GM21723 (cell line): ENCODE measurements around the gene GRPR.

Experiments
- ATAC-seq: cut with Tn5 transposase; IDR thresholded peaks from one replicate; pipeline ENCODE4 v1.9.1; 2021; ENCODE audit warnings: mild to moderate bottlenecking, moderate library complexity; ENCODE audit not compliant: unreplicated experiment

The GRPR gene

DNA sequence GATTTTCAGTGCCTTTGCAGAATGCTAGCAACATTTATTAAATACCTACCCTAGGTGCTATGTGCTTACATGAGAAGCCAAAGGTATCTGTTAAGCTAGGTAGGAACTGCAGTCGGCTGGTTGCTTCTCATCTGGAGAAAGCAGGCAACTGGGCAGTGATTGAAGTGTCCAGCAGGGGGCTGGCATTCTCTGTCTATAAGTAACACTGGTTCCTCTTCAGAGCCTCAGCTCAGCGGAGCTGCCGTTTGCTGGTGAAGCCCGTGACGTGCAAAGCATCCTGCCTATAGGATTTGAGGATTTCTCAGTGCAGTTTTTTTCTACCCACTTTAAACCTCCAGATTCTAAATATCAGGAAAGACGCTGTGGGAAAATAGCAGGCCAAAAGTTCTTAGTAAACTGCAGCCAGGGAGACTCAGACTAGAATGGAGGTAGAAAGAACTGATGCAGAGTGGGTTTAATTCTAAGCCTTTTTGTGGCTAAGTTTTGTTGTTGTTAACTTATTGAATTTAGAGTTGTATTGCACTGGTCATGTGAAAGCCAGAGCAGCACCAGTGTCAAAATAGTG is at the start of gene GRPR:
Gene GRPR, plus strand, starts transcription at position 344 of the 565 bp plus-strand sequence. CDS start 389 bp downstream, outside the sequence.
- peak; percentile 57 for ATAC-seq

DNA sequence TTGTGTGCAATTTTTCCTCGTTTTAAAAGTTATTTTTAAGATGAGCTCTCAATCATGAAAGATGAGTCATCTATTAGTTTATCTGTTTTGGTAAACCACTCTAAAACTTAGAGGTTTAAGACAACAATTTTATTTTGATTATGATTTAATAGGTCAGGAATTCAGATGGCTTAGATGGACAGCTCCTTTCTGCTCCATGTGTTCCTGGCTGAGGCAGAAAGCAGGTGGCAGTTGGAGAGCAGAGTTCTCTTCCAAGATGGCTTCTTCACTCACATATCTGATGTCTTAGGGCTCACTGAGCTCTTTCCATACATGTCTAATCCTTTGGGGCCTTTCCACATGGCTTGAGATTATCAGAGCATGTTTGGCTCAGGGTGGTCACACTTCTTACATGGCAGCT is 48.3 kb upstream of the GRPR start:
- no peak for ATAC-seq

- ATAC-seq = no peak
These were observed 46.5 kb upstream of the GRPR start for GRCh38 chrX:16076834-16077233.

- no peak for ATAC-seq
These were observed 45.6 kb upstream of the GRPR start for GRCh38 chrX:16077811-16078210.

DNA sequence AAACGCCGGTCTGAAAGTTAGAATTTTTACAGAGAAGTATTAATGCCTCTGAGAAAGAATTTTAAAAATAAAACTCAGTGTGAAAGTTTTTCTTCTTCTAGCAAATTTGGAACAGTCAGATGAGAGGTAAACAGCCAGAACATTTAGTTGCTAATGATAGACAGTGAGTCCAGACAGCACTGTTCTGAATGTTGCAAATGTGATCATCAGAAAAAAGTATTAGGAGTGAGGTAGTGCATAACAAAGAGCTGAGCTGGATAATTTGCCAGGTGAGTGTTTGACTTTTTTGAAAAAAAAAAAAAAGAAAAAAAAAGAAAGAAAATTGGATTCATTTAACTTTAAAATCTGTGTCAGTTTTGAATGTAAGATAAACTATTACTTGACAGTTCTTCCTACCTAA is 42.0 kb upstream of the GRPR start:
- ATAC-seq = no peak

DNA sequence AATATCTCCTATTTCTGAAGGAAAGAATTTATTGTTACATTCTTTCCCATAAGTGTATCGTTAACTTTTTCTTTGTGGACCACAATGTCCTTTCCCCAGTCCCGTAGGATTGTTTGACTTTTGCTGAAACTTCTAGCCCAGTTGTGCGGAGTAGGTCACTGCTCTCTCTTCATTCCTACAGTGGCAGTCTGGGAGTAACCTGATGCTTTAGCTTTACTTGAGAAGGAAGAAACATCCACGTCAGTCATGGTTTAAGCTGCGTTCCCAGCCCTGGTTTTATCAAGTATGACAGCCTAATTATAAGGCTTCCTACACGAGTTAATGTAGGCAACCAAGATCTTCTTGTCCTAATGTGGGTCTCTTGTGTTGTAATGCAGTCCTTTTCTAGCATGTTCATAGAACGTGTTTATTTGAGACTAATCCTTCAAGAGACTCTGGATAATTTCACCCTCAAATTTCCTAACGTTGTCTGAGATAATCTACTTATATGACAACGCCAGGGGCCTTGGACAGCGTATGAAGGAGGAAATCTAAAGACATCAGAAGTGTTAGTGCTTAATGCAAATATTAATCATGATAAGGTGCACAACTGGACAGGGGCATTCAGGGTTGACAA is 40.8 kb upstream of the GRPR start:
- ATAC-seq = no peak

DNA sequence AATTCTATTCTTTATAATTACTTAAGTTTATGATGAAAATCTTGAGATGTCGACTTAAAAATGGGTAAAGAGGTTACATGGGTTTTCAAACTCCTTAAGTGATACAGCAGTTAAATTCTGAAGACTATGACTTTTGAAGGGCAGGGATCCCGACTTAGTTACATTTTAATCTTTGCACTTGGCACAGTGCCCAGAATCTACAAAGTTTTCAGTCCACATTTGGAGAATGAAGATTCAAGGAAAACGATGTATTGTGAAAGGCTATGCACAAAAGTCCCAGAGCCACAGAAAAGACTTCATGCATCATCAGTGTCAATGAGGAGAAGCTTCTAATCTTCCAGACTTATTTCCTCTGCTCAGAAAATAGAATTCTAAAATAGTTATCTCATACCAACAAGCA is 36.3 kb upstream of the GRPR start:
- no peak for ATAC-seq

DNA sequence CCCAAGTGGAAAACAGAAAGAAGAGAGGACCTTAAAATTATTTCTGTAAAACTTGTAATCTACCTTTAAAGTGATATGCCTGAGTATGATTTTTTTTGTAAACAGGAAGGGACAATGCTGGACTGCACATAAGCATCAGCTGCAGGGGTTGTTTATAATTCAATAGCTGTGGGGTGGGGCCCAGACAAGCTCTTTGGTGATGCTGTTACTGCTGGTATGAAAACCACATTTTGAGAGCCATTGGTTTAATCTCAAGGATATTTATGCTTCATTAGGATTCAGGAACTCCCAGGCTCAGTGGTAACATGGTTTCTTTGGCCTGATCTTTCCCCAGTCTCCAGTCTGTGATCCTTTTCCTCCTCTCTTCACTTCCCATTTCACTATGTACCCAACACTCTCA is 34.3 kb upstream of the GRPR start:
- no peak for ATAC-seq

DNA sequence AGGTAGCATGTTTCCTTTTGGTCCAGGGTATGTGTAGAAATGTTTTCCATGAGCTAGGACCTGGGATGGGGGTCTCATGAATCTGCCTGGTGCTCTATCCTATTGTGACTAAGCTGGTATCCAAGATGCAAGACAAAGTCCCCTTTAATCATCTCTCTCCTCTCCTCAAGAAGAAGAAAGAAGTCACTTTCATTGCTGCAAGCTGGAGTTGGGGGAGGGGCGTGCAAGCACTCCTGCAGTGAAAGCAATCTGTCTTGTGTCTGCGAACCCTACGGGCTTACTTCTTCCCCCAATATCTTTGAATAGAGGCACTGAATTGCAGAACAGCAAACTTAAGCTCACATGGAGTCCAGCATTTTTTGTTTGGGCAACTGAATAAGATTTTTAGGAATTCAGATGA is 27.2 kb upstream of the GRPR start:
- ATAC-seq = no peak

DNA sequence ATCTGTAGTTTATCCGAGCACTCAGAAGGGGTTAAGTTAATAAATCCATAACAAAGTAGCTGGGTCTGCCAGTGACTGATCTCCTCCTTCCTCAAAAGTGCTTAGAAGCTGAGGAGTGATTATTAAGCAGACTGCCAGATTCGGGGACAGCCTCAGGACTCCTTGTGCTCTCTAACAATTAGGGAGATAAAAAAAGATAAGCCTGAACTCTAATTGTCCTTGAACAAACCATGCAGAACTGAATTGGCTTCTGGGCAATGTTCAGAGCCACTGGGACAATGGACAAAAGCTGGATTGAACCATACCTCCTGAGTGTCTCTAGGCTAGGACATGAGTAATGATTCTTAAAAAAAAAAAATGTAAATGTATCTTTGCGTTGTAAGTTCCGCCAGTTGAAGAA is 22.7 kb upstream of the GRPR start:
- no peak for ATAC-seq

DNA sequence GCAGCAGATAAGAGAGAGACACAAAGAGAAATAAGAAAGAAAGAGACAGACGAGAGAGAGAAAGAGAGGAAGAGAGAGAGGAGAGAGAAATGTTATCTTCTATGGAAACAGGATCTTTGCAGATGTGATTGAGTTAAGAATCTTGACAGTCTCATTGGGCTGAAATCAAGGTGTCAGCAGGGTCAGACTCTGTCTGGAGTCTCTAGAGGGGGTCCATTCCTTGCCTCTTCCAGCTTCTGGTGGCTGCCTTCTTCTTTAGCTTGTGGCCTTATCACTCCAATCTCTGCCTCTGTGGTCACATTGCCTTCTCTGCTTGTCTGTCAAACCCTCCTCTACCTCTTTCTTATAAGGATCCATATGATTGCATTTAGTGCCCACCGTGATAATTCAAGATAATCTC is 21.8 kb upstream of the GRPR start:
- no peak for ATAC-seq

- ATAC-seq = no peak
These were observed 19.7 kb upstream of the GRPR start for GRCh38 chrX:16103625-16104024.

DNA sequence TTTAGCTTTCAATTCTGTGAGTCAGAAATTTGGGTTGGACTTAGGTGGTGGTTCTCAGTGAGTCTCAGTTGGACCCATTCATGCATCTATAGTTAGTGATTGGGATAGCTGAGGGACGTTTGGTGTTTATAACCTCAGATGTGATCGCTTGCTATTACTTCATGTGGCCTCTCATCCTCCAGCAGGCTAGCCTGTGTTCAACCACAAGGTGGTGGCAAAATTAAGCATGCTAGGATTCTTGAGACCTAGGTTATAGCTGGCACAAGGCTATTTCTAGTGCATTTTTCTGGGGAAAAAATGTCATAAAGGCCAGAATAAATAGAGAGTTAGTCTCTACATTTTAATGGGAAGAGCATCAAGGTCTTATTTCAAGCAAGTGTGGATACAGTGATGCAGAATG is 10.9 kb upstream of the GRPR start:
- ATAC-seq = no peak

GRCh38 chrX:16113978-16114565 is 9.3 kb upstream of the GRPR start:
- ATAC-seq = no peak

DNA sequence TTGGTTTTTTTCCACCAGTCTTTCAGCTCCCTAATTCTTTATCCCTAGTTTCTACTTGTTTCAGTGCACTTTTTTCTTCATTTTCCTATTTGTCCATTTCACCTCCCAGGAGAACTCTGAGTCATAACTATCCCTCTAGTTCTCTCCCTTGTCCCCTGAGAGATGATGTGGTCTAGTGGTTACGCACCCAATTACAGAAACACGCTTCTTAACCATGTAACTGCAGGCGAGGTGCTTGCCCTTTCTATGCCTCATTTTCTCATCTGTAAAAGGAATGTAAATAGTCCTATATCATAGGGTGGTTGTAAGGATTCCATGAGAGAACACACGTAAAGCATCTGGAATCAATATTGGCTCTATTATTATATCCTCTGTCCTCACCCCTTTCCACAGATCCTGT is 8.8 kb upstream of the GRPR start:
- no peak for ATAC-seq

GRCh38 chrX:16119353-16120220 is 3.8 kb upstream of the GRPR start:
- peak; percentile 90 for ATAC-seq

- no peak for ATAC-seq
These were observed 2.9 kb upstream of the GRPR start for GRCh38 chrX:16120431-16120830.

DNA sequence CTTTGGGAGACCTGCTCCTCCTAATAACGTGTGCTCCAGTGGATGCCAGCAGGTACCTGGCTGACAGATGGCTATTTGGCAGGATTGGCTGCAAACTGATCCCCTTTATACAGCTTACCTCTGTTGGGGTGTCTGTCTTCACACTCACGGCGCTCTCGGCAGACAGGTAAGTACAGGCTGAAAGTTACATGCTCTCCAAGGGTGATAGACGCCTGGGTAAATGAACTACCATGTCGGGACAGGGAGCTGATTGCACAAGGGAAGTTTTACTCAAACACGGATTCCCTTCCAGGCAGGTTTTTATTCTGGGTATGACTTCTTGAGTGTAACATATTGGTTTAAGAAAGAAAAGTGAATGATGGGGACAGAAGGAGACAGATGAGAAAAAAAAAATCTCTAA is 836 bp downstream of the GRPR start:
- no peak for ATAC-seq

DNA sequence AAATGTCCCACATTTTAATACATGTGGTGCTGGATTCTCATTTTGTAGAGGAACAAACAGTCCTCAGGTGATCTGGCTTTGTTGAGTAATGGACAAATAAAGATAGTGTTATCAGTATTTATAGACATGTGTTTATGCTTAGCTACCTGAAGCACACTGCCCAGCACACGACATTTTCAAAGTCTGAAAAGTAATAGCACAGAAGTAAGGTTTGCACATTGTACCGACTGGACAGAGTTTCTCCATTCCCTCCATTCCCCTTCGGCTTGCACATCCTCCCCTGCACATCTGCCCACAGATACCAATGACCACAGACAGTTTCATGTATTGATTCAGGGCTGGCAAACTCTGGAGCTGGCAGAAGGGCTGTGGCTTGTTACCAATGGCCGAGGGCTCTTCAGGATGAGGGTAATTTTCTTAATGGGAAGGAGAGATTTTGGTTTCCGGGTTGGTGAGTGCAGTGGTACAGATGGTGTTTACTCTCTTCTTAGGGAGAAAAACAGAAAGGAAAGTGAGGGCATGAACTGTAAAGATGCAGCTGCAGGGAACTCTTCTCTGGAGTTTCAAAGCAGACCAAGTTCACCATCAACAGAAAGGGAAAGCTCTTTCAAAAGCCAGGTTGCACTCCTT is 2.3 kb downstream of the GRPR start:
- ATAC-seq = no peak

DNA sequence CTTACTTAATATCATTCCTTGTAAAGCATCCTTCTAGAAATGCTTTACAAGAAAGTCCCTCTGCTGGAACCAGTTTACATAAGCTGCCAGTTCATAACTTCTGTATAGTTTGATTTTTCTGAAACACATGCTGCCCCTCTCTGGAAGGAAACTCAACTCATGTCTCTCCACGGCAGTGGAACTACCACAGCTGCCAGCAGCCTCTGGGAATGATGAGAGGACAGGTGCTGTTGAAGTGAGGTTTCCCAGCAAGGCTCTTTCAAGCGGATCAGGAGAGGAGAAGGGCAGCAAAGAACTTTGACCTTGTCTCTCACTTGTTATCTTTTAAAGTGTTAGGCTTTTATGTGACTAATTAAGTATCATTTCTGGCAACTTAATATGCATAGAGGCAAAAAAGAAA is 7.3 kb downstream of the GRPR start:
- no peak for ATAC-seq

GRCh38 chrX:16134936-16135335 is 11.6 kb downstream of the GRPR start:
- ATAC-seq = no peak
